Memory B cell (primary cell): ENCODE results near the gene TTLL6.
A peak's percentile ranks its signal among the peaks of the same experiment; 100 is the strongest.

Experiments
- ATAC-seq: fragments of 150-1000 bp; cut with Tn5 transposase; 2 replicates; pipeline ENCODE4 v1.10.0; 2021; ENCODE audit warnings: low read depth, mild to moderate bottlenecking, moderate library complexity
- DNase-seq, 2 donors: peaks; one replicate each; pipeline ENCODE4 v3.0.0; 2022; ENCODE audit warnings: low spot score in 2 of 2
- H3K27ac Mint-ChIP-seq: one replicate; pipeline ENCODE4 v1.8.0; 2022; ENCODE audit warnings: mild to moderate bottlenecking, moderate library complexity, mixed read lengths
- H3K27me3 Mint-ChIP-seq: one replicate; pipeline ENCODE4 v1.8.0; 2022; ENCODE audit warnings: mixed read lengths
- H3K36me3 Mint-ChIP-seq: one replicate; pipeline ENCODE4 v1.8.0; 2022; ENCODE audit warnings: mild to moderate bottlenecking, mixed read lengths
- H3K4me1 Mint-ChIP-seq: one replicate; pipeline ENCODE4 v1.8.0; 2022; ENCODE audit warnings: mixed read lengths
- H3K4me3 Mint-ChIP-seq: one replicate; pipeline ENCODE4 v1.8.0; 2022; ENCODE audit warnings: mild to moderate bottlenecking, moderate library complexity, mixed read lengths
- H3K9me3 Mint-ChIP-seq: one replicate; pipeline ENCODE4 v1.8.0; 2022; ENCODE audit warnings: mixed read lengths

The TTLL6 gene

GRCh38 chr17:48732688-48733629, 84.1 kb downstream of the TTLL6 start:
- H3K4me3 Mint-ChIP-seq, result peak overlapping the region; percentile 38
- ATAC-seq (no peak), DNase-seq (no peak)
- H3K27me3 Mint-ChIP-seq, result peaks cover 37% of the 10 kb centered on the region
- no peak overlapping the region for H3K27ac Mint-ChIP-seq
- no peaks in the 10 kb centered on the region for H3K9me3 Mint-ChIP-seq
- H3K4me1 Mint-ChIP-seq, result peaks cover 9% of the 10 kb centered on the region
- peaks cover 3% of the 10 kb centered on the region for H3K36me3 Mint-ChIP-seq

GRCh38 chr17:48731355-48731754, 85.7 kb downstream of the TTLL6 start:
- H3K9me3 Mint-ChIP-seq, result no peaks in the 10 kb centered on the region
- no peak for DNase-seq
- no peak for ATAC-seq
- no peak overlapping the region for H3K4me3 Mint-ChIP-seq
- H3K27ac Mint-ChIP-seq, result no peak overlapping the region
- H3K27me3 Mint-ChIP-seq, result peaks cover 37% of the 10 kb centered on the region
- peaks cover 13% of the 10 kb centered on the region for H3K4me1 Mint-ChIP-seq
- H3K36me3 Mint-ChIP-seq, result peaks cover 3% of the 10 kb centered on the region

GRCh38 chr17:48730240-48730550, 86.8 kb downstream of the TTLL6 start:
- H3K36me3 Mint-ChIP-seq, result peaks cover 3% of the 10 kb centered on the region
- no peaks in the 10 kb centered on the region for H3K9me3 Mint-ChIP-seq
- DNase-seq (no peak), ATAC-seq (no peak)
- peaks cover 14% of the 10 kb centered on the region for H3K4me1 Mint-ChIP-seq
- H3K27me3 Mint-ChIP-seq, result peaks cover 35% of the 10 kb centered on the region
- no peak overlapping the region for H3K27ac Mint-ChIP-seq
- no peak overlapping the region for H3K4me3 Mint-ChIP-seq

- Mint-ChIP-seq H3K4me3 (no peak overlapping the region), H3K9me3 (no peaks in the 10 kb centered on the region), H3K36me3 (peaks cover 3% of the 10 kb centered on the region), H3K27me3 (peaks cover 36% of the 10 kb centered on the region), H3K27ac (no peak overlapping the region), H3K4me1 (peaks cover 17% of the 10 kb centered on the region)
- ATAC-seq (no peak), DNase-seq (no peak)
Measured at GRCh38 chr17:48729335-48730239, 87.4 kb downstream of the TTLL6 start.

GRCh38 chr17:48728232-48729231, 88.5 kb downstream of the TTLL6 start, which contains the start of gene HOXB13:
HOXB13 (minus strand) TSS chr17:48728750; CDS start chr17:48728593, 157 bp downstream.
- Mint-ChIP-seq H3K4me1 (peaks cover 18% of the 10 kb centered on the region), H3K27ac (peak within 1 kb of the TSS; percentile 5), H3K36me3 (peaks cover under 1% of the 10 kb centered on the region), H3K27me3 (peaks cover 37% of the 10 kb centered on the region), H3K4me3 (peak within 1 kb of the TSS; percentile 30), H3K9me3 (no peaks in the 10 kb centered on the region)
- no peak for DNase-seq
- no peak for ATAC-seq

GRCh38 chr17:48727415-48728175, 89.4 kb downstream of the TTLL6 start:
- H3K27me3 Mint-ChIP-seq, result peaks cover 35% of the 10 kb centered on the region
- ATAC-seq, result peak; percentile 30
- no peak overlapping the region for H3K4me3 Mint-ChIP-seq
- no peak overlapping the region for H3K27ac Mint-ChIP-seq
- no peak for DNase-seq
- no peaks in the 10 kb centered on the region for H3K9me3 Mint-ChIP-seq
- H3K36me3 Mint-ChIP-seq, result no peaks in the 10 kb centered on the region
- H3K4me1 Mint-ChIP-seq, result peaks cover 16% of the 10 kb centered on the region

GRCh38 chr17:48726916-48727286, 90.1 kb downstream of the TTLL6 start:
- DNase-seq (no peak), ATAC-seq (peak; percentile 38)
- Mint-ChIP-seq H3K27me3 (peaks cover 39% of the 10 kb centered on the region), H3K4me1 (peaks cover 16% of the 10 kb centered on the region), H3K27ac (no peak overlapping the region), H3K9me3 (no peaks in the 10 kb centered on the region), H3K4me3 (no peak overlapping the region), H3K36me3 (no peaks in the 10 kb centered on the region)

- ATAC-seq, result peak; percentile 36
- Mint-ChIP-seq H3K27me3 (peaks cover 39% of the 10 kb centered on the region), H3K27ac (no peak overlapping the region), H3K9me3 (no peaks in the 10 kb centered on the region), H3K36me3 (no peaks in the 10 kb centered on the region), H3K4me1 (peaks cover 16% of the 10 kb centered on the region), H3K4me3 (no peak overlapping the region)
- DNase-seq, result no peak
Measured at GRCh38 chr17:48726114-48726915, 90.7 kb downstream of the TTLL6 start.

GRCh38 chr17:48725288-48726064, 91.6 kb downstream of the TTLL6 start:
- Mint-ChIP-seq H3K4me1 (peaks cover 16% of the 10 kb centered on the region), H3K36me3 (no peaks in the 10 kb centered on the region), H3K9me3 (no peaks in the 10 kb centered on the region), H3K4me3 (peak overlapping the region; percentile 29), H3K27ac (peak overlapping the region; percentile 45), H3K27me3 (peaks cover 43% of the 10 kb centered on the region)
- DNase-seq, result no peak
- ATAC-seq, result peak; percentile 26

GRCh38 chr17:48725004-48725287, 92.1 kb downstream of the TTLL6 start:
- H3K36me3 Mint-ChIP-seq, result no peaks in the 10 kb centered on the region
- H3K27me3 Mint-ChIP-seq, result peaks cover 43% of the 10 kb centered on the region
- no peak for DNase-seq
- peaks cover 2% of the 10 kb centered on the region for H3K9me3 Mint-ChIP-seq
- H3K27ac Mint-ChIP-seq, result peak overlapping the region; percentile 45
- peaks cover 16% of the 10 kb centered on the region for H3K4me1 Mint-ChIP-seq
- ATAC-seq, result no peak
- H3K4me3 Mint-ChIP-seq, result peak overlapping the region; percentile 29

- peaks cover 2% of the 10 kb centered on the region for H3K9me3 Mint-ChIP-seq
- DNase-seq, result peak in 1 of 2 donors; percentile 56
- peak overlapping the region; percentile 61 for H3K4me3 Mint-ChIP-seq
- peaks cover 16% of the 10 kb centered on the region for H3K4me1 Mint-ChIP-seq
- no peaks in the 10 kb centered on the region for H3K36me3 Mint-ChIP-seq
- peaks cover 41% of the 10 kb centered on the region for H3K27me3 Mint-ChIP-seq
- ATAC-seq, result no peak
- H3K27ac Mint-ChIP-seq, result peak overlapping the region; percentile 45
Measured at GRCh38 chr17:48724251-48725003, 92.6 kb downstream of the TTLL6 start.
